ENCODE measurements around the gene PCBP2. TPM values are rescaled to one million over a fixed set of nuclear protein-coding genes. Genes with fewer than 3 reads are reported as not detected.
A peak's percentile ranks its signal among the peaks of the same experiment; 100 is the strongest.

Gene PCBP2
- total RNA-seq, 1 experiment from 2014 or later, result 196 TPM

GRCh38 chr12:53486736-53487487 lies 35.0 kb downstream of the PCBP2 start:
- Histone ChIP-seq H3K36me3 (replicated peaks; ENCODE audit: control insufficient read depth, insufficient read depth, low read length) (peaks cover 22% of the 10 kb centered on the region), H3K4me3 (ENCODE audit: insufficient read depth, low read depth, low read length) (no peak overlapping the region), H3K27me3 (ENCODE audit: control insufficient read depth, insufficient read depth, low read length) (no peaks in the 10 kb centered on the region)
- no peak for DNase-seq

- peaks cover 11% of the 10 kb centered on the region for H3K36me3 ChIP-seq (replicated peaks; ENCODE audit: control insufficient read depth, insufficient read depth, low read length)
- no peak for DNase-seq
- H3K27me3 ChIP-seq (ENCODE audit: control insufficient read depth, insufficient read depth, low read length), result no peaks in the 10 kb centered on the region
- no peak overlapping the region for H3K4me3 ChIP-seq (ENCODE audit: insufficient read depth, low read depth, low read length)
Observed at GRCh38 chr12:53489242-53489864, 37.5 kb downstream of the PCBP2 start.

- peak overlapping the region; percentile 48 for H3K4me3 ChIP-seq (ENCODE audit: insufficient read depth, low read depth, low read length)
- no peaks in the 10 kb centered on the region for H3K27me3 ChIP-seq (ENCODE audit: control insufficient read depth, insufficient read depth, low read length)
- no peaks in the 10 kb centered on the region; the same call in none of the 2 replicates for H3K36me3 ChIP-seq (replicated peaks; ENCODE audit: control insufficient read depth, insufficient read depth, low read length)
- peak; percentile 64 for DNase-seq
Observed at GRCh38 chr12:53492188-53492587, 40.3 kb downstream of the PCBP2 start.

- DNase-seq, result peak; percentile 97
- Histone ChIP-seq H3K36me3 (replicated peaks; ENCODE audit: control insufficient read depth, insufficient read depth, low read length) (no peaks in the 10 kb centered on the region; the same call in none of the 2 replicates), H3K27me3 (ENCODE audit: control insufficient read depth, insufficient read depth, low read length) (no peaks in the 10 kb centered on the region), H3K4me3 (ENCODE audit: insufficient read depth, low read depth, low read length) (peak overlapping the region; percentile 48)
Observed at GRCh38 chr12:53492830-53493609, 41.1 kb downstream of the PCBP2 start.

GRCh38 chr12:53493610-53494391 lies 41.9 kb downstream of the PCBP2 start:
- Histone ChIP-seq H3K36me3 (replicated peaks; ENCODE audit: control insufficient read depth, insufficient read depth, low read length) (no peaks in the 10 kb centered on the region; the same call in 1 of the 2 replicates), H3K27me3 (ENCODE audit: control insufficient read depth, insufficient read depth, low read length) (no peaks in the 10 kb centered on the region), H3K4me3 (ENCODE audit: insufficient read depth, low read depth, low read length) (peak overlapping the region; percentile 48)
- no peak for DNase-seq

GRCh38 chr12:53495903-53496751 lies 44.2 kb downstream of the PCBP2 start:
- Histone ChIP-seq H3K27me3 (ENCODE audit: control insufficient read depth, insufficient read depth, low read length) (no peaks in the 10 kb centered on the region), H3K36me3 (replicated peaks; ENCODE audit: control insufficient read depth, insufficient read depth, low read length) (no peaks in the 10 kb centered on the region; the same call in 1 of the 2 replicates), H3K4me3 (ENCODE audit: insufficient read depth, low read depth, low read length) (no peak overlapping the region)
- peak; percentile 76 for DNase-seq

- no peak overlapping the region for H3K4me3 ChIP-seq (ENCODE audit: insufficient read depth, low read depth, low read length)
- DNase-seq, result no peak
Observed at GRCh38 chr12:53496752-53497032, 44.8 kb downstream of the PCBP2 start.

GRCh38 chr12:53497461-53497860 lies 45.6 kb downstream of the PCBP2 start:
- Histone ChIP-seq H3K36me3 (replicated peaks; ENCODE audit: control insufficient read depth, insufficient read depth, low read length) (no peaks in the 10 kb centered on the region; the same call in 1 of the 2 replicates), H3K4me3 (ENCODE audit: insufficient read depth, low read depth, low read length) (no peak overlapping the region), H3K27me3 (ENCODE audit: control insufficient read depth, insufficient read depth, low read length) (no peaks in the 10 kb centered on the region)
- no peak for DNase-seq

More at GRCh38 chr12:53496752-53497032, 44.8 kb downstream of the PCBP2 start:
- Histone ChIP-seq H3K36me3 (replicated peaks; ENCODE audit: control insufficient read depth, insufficient read depth, low read length) (no peaks in the 10 kb centered on the region; the same call in 1 of the 2 replicates), H3K27me3 (ENCODE audit: control insufficient read depth, insufficient read depth, low read length) (no peaks in the 10 kb centered on the region)

- DNase-seq, result no peak
- Histone ChIP-seq H3K4me3 (ENCODE audit: insufficient read depth, low read depth, low read length) (peak overlapping the region; percentile 75; the same call in 1 of the 2 replicates), H3K27me3 (ENCODE audit: control insufficient read depth, insufficient read depth, low read length) (no peaks in the 10 kb centered on the region), H3K36me3 (replicated peaks; ENCODE audit: control insufficient read depth, insufficient read depth, low read length) (no peaks in the 10 kb centered on the region; the same call in 1 of the 2 replicates)
Observed at GRCh38 chr12:53498235-53498630, 46.3 kb downstream of the PCBP2 start.

GRCh38 chr12:53499266-53500141 lies 47.6 kb downstream of the PCBP2 start, which contains the start of gene MAP3K12:
TSS of gene MAP3K12 (minus strand) at chr12:53499458. CDS start at chr12:53487391, 12,067 bp downstream.
- H3K4me3 ChIP-seq (ENCODE audit: insufficient read depth, low read depth, low read length), result peak within 1 kb of the TSS; percentile 75
- H3K27me3 ChIP-seq (ENCODE audit: control insufficient read depth, insufficient read depth, low read length), result no peaks in the 10 kb centered on the region
- peak; percentile 88 for DNase-seq

GRCh38 chr12:53500142-53500775 lies 48.4 kb downstream of the PCBP2 start:
- DNase-seq, result no peak

More at GRCh38 chr12:53499266-53500141, 47.6 kb downstream of the PCBP2 start, which contains the start of gene MAP3K12:
- H3K36me3 ChIP-seq (replicated peaks; ENCODE audit: control insufficient read depth, insufficient read depth, low read length), result peaks cover 5% of the 10 kb centered on the region

More at GRCh38 chr12:53500142-53500775, 48.4 kb downstream of the PCBP2 start:
- Histone ChIP-seq H3K36me3 (replicated peaks; ENCODE audit: control insufficient read depth, insufficient read depth, low read length) (peaks cover 9% of the 10 kb centered on the region), H3K27me3 (ENCODE audit: control insufficient read depth, insufficient read depth, low read length) (no peaks in the 10 kb centered on the region), H3K4me3 (ENCODE audit: insufficient read depth, low read depth, low read length) (peak overlapping the region; percentile 75)

Measured in H7 (cell line).